Measurements from ENCODE around the gene LSM3.

GRCh38 chr3:14194865-14195264, 16.2 kb downstream of the LSM3 start:
- TF ChIP-seq CTCF (IDR thresholded peaks at IDR 0.05 in 4 of 5, conservative IDR thresholded peaks at IDR 0.05 in 1 of 5), result no peak
- TF ChIP-seq POLR2A (IDR thresholded peaks at IDR 0.05), result no peak

Measured in gastrocnemius medialis (tissue), 4 donors.